ENCODE measurements around the gene PIK3R2. TPM values are rescaled to one million over a fixed set of nuclear protein-coding genes. Genes with fewer than 3 reads are reported as not detected.

The PIK3R2 gene
- total and polyA plus RNA-seq, 4 donors, result 1.5 to 37.8 (median 7.7) TPM

DNA sequence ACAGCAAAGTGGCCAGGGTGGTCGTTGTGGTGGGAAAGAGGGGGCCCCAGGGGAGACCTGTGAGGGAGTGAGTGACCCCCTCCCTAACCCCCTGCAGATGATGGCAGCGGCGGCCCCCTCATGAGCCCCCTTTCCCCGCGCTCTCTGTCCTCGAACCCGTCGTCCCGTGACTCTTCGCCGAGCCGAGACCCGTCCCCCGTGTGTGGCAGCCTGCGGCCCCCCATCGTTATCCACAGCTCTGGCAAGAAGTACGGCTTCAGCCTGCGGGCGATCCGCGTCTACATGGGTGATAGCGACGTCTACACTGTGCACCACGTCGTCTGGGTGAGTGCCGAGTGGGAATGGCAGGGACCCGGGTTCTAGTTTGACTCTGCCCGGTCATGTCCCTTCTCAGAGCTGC lies 8.1 kb upstream of the PIK3R2 start:
- DNase-seq (ENCODE audit: low spot score), result no peak
- H3K4me1 ChIP-seq (ENCODE audit: control insufficient read depth in 4 of 4, insufficient read depth in 4 of 4, low read length in 3 of 4), result peaks cover 0 to 4% (median 2%) of the 10 kb centered on the region in 4 donors
- peaks cover 25 to 52% (median 39%) of the 10 kb centered on the region in 4 donors for H3K36me3 ChIP-seq (ENCODE audit: control insufficient read depth in 4 of 4, insufficient read depth in 3 of 4, low read depth in 1 of 4, low read length in 3 of 4)
- H3K27me3 ChIP-seq (ENCODE audit: control insufficient read depth in 4 of 4, insufficient read depth in 4 of 4, low read length in 3 of 4), result no peaks in the 10 kb centered on the region
- H3K9me3 ChIP-seq (ENCODE audit: control insufficient read depth in 4 of 4, low read length in 3 of 4), result no peaks in the 10 kb centered on the region
- no peak for TF ChIP-seq FOXA2 (IDR thresholded peaks at IDR 0.05)
- no peak for TF ChIP-seq RAD21 (IDR thresholded peaks at IDR 0.05)
- no peak overlapping the region for H3K4me3 ChIP-seq (ENCODE audit: low read depth in 1 of 3, low read length in 3 of 3)
- H3K9ac ChIP-seq (ENCODE audit: low read depth in 1 of 2, low read length in 2 of 2), result no peak overlapping the region
- H3K27ac ChIP-seq (ENCODE audit: low read depth in 1 of 2, low read length in 2 of 2), result no peak overlapping the region
- WGBS, result 97% methylated on average over 28 of the region's 28 CpGs

DNA sequence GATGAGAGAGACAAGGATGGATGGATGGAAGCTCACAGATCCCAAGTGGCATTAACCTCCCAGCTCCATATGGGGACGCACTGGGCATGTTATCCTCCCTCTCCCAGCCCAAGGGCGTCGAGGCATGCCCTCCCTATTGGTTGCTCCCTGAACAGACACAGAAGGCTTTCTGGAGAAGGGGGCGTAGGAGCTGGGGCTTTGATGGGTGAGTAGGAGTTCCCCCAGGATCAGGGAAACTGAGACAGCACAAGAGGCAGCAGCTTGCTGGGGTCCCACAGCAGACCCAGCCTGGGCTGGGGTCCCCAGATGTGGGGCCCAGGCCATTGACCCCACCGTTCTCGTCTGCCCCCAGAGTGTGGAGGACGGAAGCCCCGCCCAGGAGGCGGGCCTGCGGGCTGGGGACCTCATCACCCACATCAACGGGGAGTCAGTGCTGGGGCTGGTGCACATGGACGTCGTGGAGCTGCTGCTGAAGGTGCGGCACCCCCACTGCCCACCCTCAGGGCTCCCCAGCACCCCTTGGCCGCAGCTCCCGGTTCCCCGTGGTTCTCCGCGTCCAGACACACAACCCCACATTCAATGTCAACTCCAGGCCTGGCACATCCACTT lies 7.5 kb upstream of the PIK3R2 start:
- Histone ChIP-seq H3K4me3 (ENCODE audit: low read depth in 1 of 3, low read length in 3 of 3) (no peak overlapping the region), H3K9me3 (ENCODE audit: control insufficient read depth in 4 of 4, low read length in 3 of 4) (no peaks in the 10 kb centered on the region), H3K9ac (ENCODE audit: low read depth in 1 of 2, low read length in 2 of 2) (no peak overlapping the region), H3K27me3 (ENCODE audit: control insufficient read depth in 4 of 4, insufficient read depth in 4 of 4, low read length in 3 of 4) (no peaks in the 10 kb centered on the region), H3K36me3 (ENCODE audit: control insufficient read depth in 4 of 4, insufficient read depth in 3 of 4, low read depth in 1 of 4, low read length in 3 of 4) (peaks cover 25 to 48% (median 37%) of the 10 kb centered on the region in 4 donors), H3K27ac (ENCODE audit: low read depth in 1 of 2, low read length in 2 of 2) (no peak overlapping the region), H3K4me1 (ENCODE audit: control insufficient read depth in 4 of 4, insufficient read depth in 4 of 4, low read length in 3 of 4) (peaks cover 0 to 8% (median 4%) of the 10 kb centered on the region in 4 donors)
- 96% methylated on average over 19 of the region's 19 CpGs for WGBS
- no peak for TF ChIP-seq HNF4A (conservative IDR thresholded peaks at IDR 0.05)
- TF ChIP-seq, protein P1, sequence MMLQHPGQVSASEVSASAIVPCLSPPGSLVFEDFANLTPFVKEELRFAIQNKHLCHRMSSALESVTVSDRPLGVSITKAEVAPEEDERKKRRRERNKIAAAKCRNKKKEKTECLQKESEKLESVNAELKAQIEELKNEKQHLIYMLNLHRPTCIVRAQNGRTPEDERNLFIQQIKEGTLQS (IDR thresholded peaks at IDR 0.05), result no peak
- TF ChIP-seq, protein P2, sequence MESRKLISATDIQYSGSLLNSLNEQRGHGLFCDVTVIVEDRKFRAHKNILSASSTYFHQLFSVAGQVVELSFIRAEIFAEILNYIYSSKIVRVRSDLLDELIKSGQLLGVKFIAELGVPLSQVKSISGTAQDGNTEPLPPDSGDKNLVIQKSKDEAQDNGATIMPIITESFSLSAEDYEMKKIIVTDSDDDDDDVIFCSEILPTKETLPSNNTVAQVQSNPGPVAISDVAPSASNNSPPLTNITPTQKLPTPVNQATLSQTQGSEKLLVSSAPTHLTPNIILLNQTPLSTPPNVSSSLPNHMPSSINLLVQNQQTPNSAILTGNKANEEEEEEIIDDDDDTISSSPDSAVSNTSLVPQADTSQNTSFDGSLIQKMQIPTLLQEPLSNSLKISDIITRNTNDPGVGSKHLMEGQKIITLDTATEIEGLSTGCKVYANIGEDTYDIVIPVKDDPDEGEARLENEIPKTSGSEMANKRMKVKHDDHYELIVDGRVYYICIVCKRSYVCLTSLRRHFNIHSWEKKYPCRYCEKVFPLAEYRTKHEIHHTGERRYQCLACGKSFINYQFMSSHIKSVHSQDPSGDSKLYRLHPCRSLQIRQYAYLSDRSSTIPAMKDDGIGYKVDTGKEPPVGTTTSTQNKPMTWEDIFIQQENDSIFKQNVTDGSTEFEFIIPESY (IDR thresholded peaks at IDR 0.05), result no peak
- no peak for TF ChIP-seq SP1 (IDR thresholded peaks at IDR 0.05)
- TF ChIP-seq TAF1 (conservative IDR thresholded peaks at IDR 0.05), result no peak
- no peak for TF ChIP-seq EGR1 (IDR thresholded peaks at IDR 0.05; ENCODE audit: low read depth in 2 of 2)
- no peak for TF ChIP-seq RXRA (IDR thresholded peaks at IDR 0.05)
- TF ChIP-seq YY1 (IDR thresholded peaks at IDR 0.05), result no peak
- TF ChIP-seq FOXA2 (IDR thresholded peaks at IDR 0.05), result no peak
- TF ChIP-seq NR2F2 (IDR thresholded peaks at IDR 0.05), result no peak
- no peak for TF ChIP-seq FOXA1 (IDR thresholded peaks at IDR 0.05)
- TF ChIP-seq JUND (IDR thresholded peaks at IDR 0.05), result no peak
- TF ChIP-seq, protein P3, sequence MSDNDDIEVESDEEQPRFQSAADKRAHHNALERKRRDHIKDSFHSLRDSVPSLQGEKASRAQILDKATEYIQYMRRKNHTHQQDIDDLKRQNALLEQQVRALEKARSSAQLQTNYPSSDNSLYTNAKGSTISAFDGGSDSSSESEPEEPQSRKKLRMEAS (IDR thresholded peaks at IDR 0.05), result no peak
- TF ChIP-seq RAD21 (IDR thresholded peaks at IDR 0.05), result no peak
- no peak for TF ChIP-seq GABPA (IDR thresholded peaks at IDR 0.05 in 1 of 2, conservative IDR thresholded peaks at IDR 0.05 in 1 of 2)
- TF ChIP-seq, protein P4, sequence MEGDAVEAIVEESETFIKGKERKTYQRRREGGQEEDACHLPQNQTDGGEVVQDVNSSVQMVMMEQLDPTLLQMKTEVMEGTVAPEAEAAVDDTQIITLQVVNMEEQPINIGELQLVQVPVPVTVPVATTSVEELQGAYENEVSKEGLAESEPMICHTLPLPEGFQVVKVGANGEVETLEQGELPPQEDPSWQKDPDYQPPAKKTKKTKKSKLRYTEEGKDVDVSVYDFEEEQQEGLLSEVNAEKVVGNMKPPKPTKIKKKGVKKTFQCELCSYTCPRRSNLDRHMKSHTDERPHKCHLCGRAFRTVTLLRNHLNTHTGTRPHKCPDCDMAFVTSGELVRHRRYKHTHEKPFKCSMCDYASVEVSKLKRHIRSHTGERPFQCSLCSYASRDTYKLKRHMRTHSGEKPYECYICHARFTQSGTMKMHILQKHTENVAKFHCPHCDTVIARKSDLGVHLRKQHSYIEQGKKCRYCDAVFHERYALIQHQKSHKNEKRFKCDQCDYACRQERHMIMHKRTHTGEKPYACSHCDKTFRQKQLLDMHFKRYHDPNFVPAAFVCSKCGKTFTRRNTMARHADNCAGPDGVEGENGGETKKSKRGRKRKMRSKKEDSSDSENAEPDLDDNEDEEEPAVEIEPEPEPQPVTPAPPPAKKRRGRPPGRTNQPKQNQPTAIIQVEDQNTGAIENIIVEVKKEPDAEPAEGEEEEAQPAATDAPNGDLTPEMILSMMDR (IDR thresholded peaks at IDR 0.05; ENCODE audit: low read depth, low read length, missing input control), result no peak
- TF ChIP-seq REST (IDR thresholded peaks at IDR 0.05), result no peak
- DNase-seq (ENCODE audit: low spot score), result no peak
